ENCODE measurements around the gene SYT1. TPM values are rescaled to one million over a fixed set of nuclear protein-coding genes. Genes with fewer than 3 reads are reported as not detected.

The SYT1 gene
- polyA plus RNA-seq, 3 donors: 0.72 TPM; not detected in 2

- Histone ChIP-seq H4K20me1 (ENCODE audit: insufficient read depth, low read length) (no peaks in the 10 kb centered on the region), H3K9me3 (replicated peaks in 1 of 2; ENCODE audit: control insufficient read depth in 1 of 2, insufficient read depth in 1 of 2, low read length in 2 of 2) (no peaks in the 10 kb centered on the region), H3K27me3 (ENCODE audit: control insufficient read depth in 2 of 2, insufficient read depth in 2 of 2, low read length in 2 of 2) (no peaks in the 10 kb centered on the region), H3K4me2 (replicated peaks; ENCODE audit: extremely low read depth, low read length, poor library complexity, severe bottlenecking) (no peak overlapping the region), H2AFZ (ENCODE audit: insufficient read depth, low read depth, low read length, poor library complexity, severe bottlenecking) (no peak overlapping the region), H3K27ac (ENCODE audit: low read depth in 1 of 2, low read length in 2 of 2) (no peak overlapping the region), H3K4me3 (replicated peaks in 1 of 3; ENCODE audit: low read depth in 2 of 3, low read length in 3 of 3) (no peak overlapping the region), H3K36me3 (replicated peaks in 1 of 2; ENCODE audit: control insufficient read depth in 1 of 2, insufficient read depth in 2 of 2, low read length in 2 of 2) (no peaks in the 10 kb centered on the region), H3K9ac (ENCODE audit: insufficient read depth, low read length, poor library complexity, severe bottlenecking) (no peak overlapping the region), H3K4me1 (ENCODE audit: control insufficient read depth in 1 of 2, insufficient read depth in 2 of 2, low read length in 2 of 2) (no peaks in the 10 kb centered on the region), H3K79me2 (ENCODE audit: insufficient read depth, low read length) (no peaks in the 10 kb centered on the region)
- 100% methylated on average over 1 of the region's 3 CpGs for WGBS (ENCODE audit: insufficient coverage)
- intact Hi-C loops (cut with micrococcal nuclease): no loop called here
- no peak for TF ChIP-seq CTCF (IDR thresholded peaks at IDR 0.05)
- Mint-ChIP-seq H3K27me3 (ENCODE audit: low read depth in 3 of 3) (no peaks in the 10 kb centered on the region), H3K27ac (no peak overlapping the region), H3K4me3 (no peak overlapping the region), H3K36me3 (no peaks in the 10 kb centered on the region), H3K4me1 (peaks cover 4% of the 10 kb centered on the region), H3K9me3 (peaks cover 0 to 6% (median 0%) of the 10 kb centered on the region in 7 donors)
- DNase-seq: no peak
Measured at GRCh38 chr12:79433465-79434072, 569.0 kb downstream of the SYT1 start.

DNA sequence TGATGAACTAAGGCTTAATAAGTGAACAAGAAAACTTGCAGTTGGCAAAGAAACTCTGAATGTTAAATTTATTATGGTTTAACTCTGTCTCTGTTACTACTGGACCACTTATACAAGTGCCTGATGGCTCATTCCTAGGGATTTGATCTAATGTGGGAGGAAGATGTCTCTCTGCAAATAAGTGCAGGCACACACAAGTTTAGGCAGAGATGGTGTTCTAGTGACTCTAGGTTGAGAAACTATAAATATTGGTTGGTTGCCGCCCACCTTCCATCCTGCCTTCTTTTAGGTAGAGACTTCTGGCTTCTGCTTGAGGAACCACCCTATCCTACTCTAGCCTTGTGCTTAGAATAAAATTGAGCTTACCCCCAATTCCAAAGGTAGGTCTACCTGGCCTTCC is 570.0 kb downstream of the SYT1 start:
- Mint-ChIP-seq H3K27ac (no peak overlapping the region), H3K36me3 (no peaks in the 10 kb centered on the region), H3K4me3 (no peak overlapping the region), H3K27me3 (ENCODE audit: low read depth in 3 of 3) (no peaks in the 10 kb centered on the region), H3K4me1 (peaks cover 4% of the 10 kb centered on the region), H3K9me3 (peaks cover 0 to 2% (median 0%) of the 10 kb centered on the region in 7 donors)
- H3K4me2 ChIP-seq (replicated peaks; ENCODE audit: extremely low read depth, low read length, poor library complexity, severe bottlenecking): no peak overlapping the region
- H3K9ac ChIP-seq (ENCODE audit: insufficient read depth, low read length, poor library complexity, severe bottlenecking): no peak overlapping the region
- H3K4me3 ChIP-seq (replicated peaks in 1 of 3; ENCODE audit: low read depth in 2 of 3, low read length in 3 of 3): no peak overlapping the region
- no CpG with 5 or more reads among the region's 1 CpG for WGBS (ENCODE audit: insufficient coverage)
- no peaks in the 10 kb centered on the region for H3K9me3 ChIP-seq (replicated peaks in 1 of 2; ENCODE audit: control insufficient read depth in 1 of 2, insufficient read depth in 1 of 2, low read length in 2 of 2)
- H3K4me1 ChIP-seq (ENCODE audit: control insufficient read depth in 1 of 2, insufficient read depth in 2 of 2, low read length in 2 of 2): no peaks in the 10 kb centered on the region
- no peak for TF ChIP-seq CTCF (IDR thresholded peaks at IDR 0.05)
- no peak overlapping the region for H2AFZ ChIP-seq (ENCODE audit: insufficient read depth, low read depth, low read length, poor library complexity, severe bottlenecking)
- H3K79me2 ChIP-seq (ENCODE audit: insufficient read depth, low read length): no peaks in the 10 kb centered on the region
- no peaks in the 10 kb centered on the region for H4K20me1 ChIP-seq (ENCODE audit: insufficient read depth, low read length)
- DNase-seq: no peak
- H3K36me3 ChIP-seq (replicated peaks in 1 of 2; ENCODE audit: control insufficient read depth in 1 of 2, insufficient read depth in 2 of 2, low read length in 2 of 2): no peaks in the 10 kb centered on the region
- H3K27ac ChIP-seq (ENCODE audit: low read depth in 1 of 2, low read length in 2 of 2): no peak overlapping the region
- intact Hi-C loops (cut with micrococcal nuclease): no loop called here
- no peaks in the 10 kb centered on the region for H3K27me3 ChIP-seq (ENCODE audit: control insufficient read depth in 2 of 2, insufficient read depth in 2 of 2, low read length in 2 of 2)

Measured in CD14-positive monocyte (primary cell).